LNCaP clone FGC (cell line): Measurements from ENCODE around the gene OLFML2B.

ENCODE experiments used
- DNase-seq: peaks from one replicate; pipeline ENCODE4 v3.0.0-alpha.2; 2011; ENCODE audit warnings: low read depth
- H3K4me3 ChIP-seq: 2 replicates; pipeline ENCODE4 v1.5.1; 2011; ENCODE audit warnings: mild to moderate bottlenecking, low read depth, low read length, control low read depth
- CTCF ChIP-seq: IDR thresholded peaks from 2 replicates; pipeline ENCODE4 v1.5.1; 2012; ENCODE audit warnings: mild to moderate bottlenecking; ENCODE audit not compliant: control insufficient read depth, insufficient read depth; ENCODE audit errors: extremely low read depth

OLFML2B gene

GRCh38 chr1:161970036-161970435 lies 53.6 kb downstream of the OLFML2B start:
- DNase-seq, result no peak
- no peak overlapping the region for H3K4me3 ChIP-seq
- TF ChIP-seq CTCF, result no peak

GRCh38 chr1:161966067-161966466 lies 57.6 kb downstream of the OLFML2B start:
- no peak for TF ChIP-seq CTCF
- no peak overlapping the region for H3K4me3 ChIP-seq
- no peak for DNase-seq

GRCh38 chr1:161962091-161962887 lies 61.4 kb downstream of the OLFML2B start:
- TF ChIP-seq CTCF, result no peak
- no peak overlapping the region for H3K4me3 ChIP-seq
- no peak for DNase-seq

- H3K4me3 ChIP-seq, result no peak overlapping the region
- DNase-seq, result no peak
- no peak for TF ChIP-seq CTCF
Measured at GRCh38 chr1:161958425-161958824, 65.2 kb downstream of the OLFML2B start.

GRCh38 chr1:161956930-161957329 lies 66.7 kb downstream of the OLFML2B start:
- no peak for DNase-seq
- TF ChIP-seq CTCF, result no peak
- H3K4me3 ChIP-seq, result no peak overlapping the region

- DNase-seq, result no peak
- H3K4me3 ChIP-seq, result no peak overlapping the region
- no peak for TF ChIP-seq CTCF
Measured at GRCh38 chr1:161956097-161956496, 67.6 kb downstream of the OLFML2B start.

- no peak overlapping the region for H3K4me3 ChIP-seq
- DNase-seq, result no peak
- no peak for TF ChIP-seq CTCF
Measured at GRCh38 chr1:161955606-161956005, 68.1 kb downstream of the OLFML2B start.
